CD4-positive, CD25-positive, alpha-beta regulatory T cell (primary cell): ENCODE data around the gene C1orf116. TPM values are rescaled to one million over a fixed set of nuclear protein-coding genes. Genes with fewer than 3 reads are reported as not detected.
A peak's percentile ranks its signal among the peaks of the same experiment; 100 is the strongest.
"Not testable (repeated sequence)": the region's sequence is repeated elsewhere in the genome, so short reads cannot be mapped to it uniquely, and the experiment has no call there.

Source experiments
- ATAC-seq, 2 donors: fragments of 150-1000 bp; cut with Tn5 transposase; one replicate each; pipeline ENCODE4 v1.10.0; 2021; ENCODE audit warnings: low read depth in 2 of 2, moderate number of reproducible peaks in 2 of 2, moderate library complexity in 1 of 2
- DNase-seq, 3 donors: peaks; one replicate each; pipeline versions ENCODE4 v3.0.0 to v3.0.0-alpha.2; 2012 to 2022; ENCODE audit warnings: mixed read lengths in 1 of 3
- H3K27ac ChIP-seq: one replicate; pipeline ENCODE4 v1.7.0; 2013; ENCODE audit warnings: mild to moderate bottlenecking, low read length; ENCODE audit not compliant: insufficient read depth, poor library complexity, severe bottlenecking
- H3K27me3 ChIP-seq: one replicate; pipeline ENCODE4 v1.7.0; 2013; ENCODE audit warnings: low read length; ENCODE audit not compliant: control insufficient read depth, insufficient read depth
- H3K36me3 ChIP-seq: one replicate; pipeline ENCODE4 v1.7.0; 2013; ENCODE audit warnings: mild to moderate bottlenecking, low read length, moderate library complexity; ENCODE audit not compliant: control insufficient read depth, insufficient read depth
- H3K4me1 ChIP-seq: 2 replicates; pipeline ENCODE4 v1.7.0; 2013; ENCODE audit warnings: mild to moderate bottlenecking, low read length; ENCODE audit not compliant: insufficient read depth, control insufficient read depth, poor library complexity, severe bottlenecking
- H3K4me3 ChIP-seq: one replicate; pipeline ENCODE4 v1.7.0; 2013; ENCODE audit warnings: low read depth, mild to moderate bottlenecking, low read length, moderate library complexity
- H3K9me3 ChIP-seq, 2 experiments: 1 replicate in 1 of 2; 2 replicates in 1 of 2; pipeline ENCODE4 v1.7.0; 2013; ENCODE audit warnings: low read length in 2 of 2, mild to moderate bottlenecking in 1 of 2, moderate library complexity in 1 of 2; ENCODE audit not compliant: control insufficient read depth in 2 of 2
- H3K27ac Mint-ChIP-seq, 3 donors: one replicate each; pipeline ENCODE4 v1.8.0; 2020 to 2022; ENCODE audit warnings: mild to moderate bottlenecking in 3 of 3, mixed read lengths in 3 of 3, moderate library complexity in 2 of 3
- H3K27me3 Mint-ChIP-seq: one replicate; pipeline ENCODE4 v1.8.0; 2022; ENCODE audit warnings: mild to moderate bottlenecking, mixed read lengths
- H3K36me3 Mint-ChIP-seq: one replicate; pipeline ENCODE4 v1.8.0; 2020; ENCODE audit warnings: mixed read lengths
- H3K4me1 Mint-ChIP-seq, 4 donors: one replicate each; pipeline ENCODE4 v1.8.0; 2020 to 2022; ENCODE audit warnings: mixed read lengths in 4 of 4, mild to moderate bottlenecking in 1 of 4
- H3K4me3 Mint-ChIP-seq, 4 donors: one replicate each; pipeline ENCODE4 v1.8.0; 2020 to 2022; ENCODE audit warnings: mild to moderate bottlenecking in 4 of 4, mixed read lengths in 4 of 4, moderate library complexity in 3 of 4
- H3K9me3 Mint-ChIP-seq, 7 donors: one replicate each; pipeline ENCODE4 v1.8.0; 2020 to 2022; ENCODE audit warnings: mixed read lengths in 7 of 7, mild to moderate bottlenecking in 3 of 7, moderate library complexity in 2 of 7
- polyA plus RNA-seq, 4 donors: library from polyadenylated mRNA; unstranded; fragments of 300-500 nt; fragmentation: Illumina TruSeq; gene quantifications; one replicate each; pipeline ENCODE4 v1.2.3, GENCODE V29; 2021
- total RNA-seq: library from RNA; stranded (reverse); gene quantifications from one replicate; pipeline ENCODE4 v1.2.3, GENCODE V29; 2022

C1orf116 gene
- total and polyA plus RNA-seq, 5 donors from 2014 or later = 0.32 TPM; not detected in 4

DNA sequence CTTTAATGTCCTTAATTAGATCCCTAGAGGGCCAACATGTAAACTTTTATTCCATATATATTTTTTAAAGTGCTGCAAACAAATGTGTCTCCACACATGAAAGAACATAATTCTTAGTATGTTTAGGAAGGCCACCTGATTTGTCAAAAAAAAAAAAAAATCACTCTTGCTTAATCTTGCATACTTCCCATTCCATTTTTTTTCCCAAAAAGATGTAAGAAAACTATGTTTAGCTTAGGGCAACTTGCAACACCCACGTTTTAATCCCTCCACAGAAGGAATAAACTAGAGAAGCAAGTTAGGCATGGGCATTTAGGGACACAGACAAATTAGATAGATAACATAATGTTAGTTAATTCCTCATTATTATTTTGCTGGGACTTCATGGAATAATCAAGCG is 12.9 kb upstream of the C1orf116 start:
- Histone ChIP-seq H3K36me3 (peaks cover 31% of the 10 kb centered on the region), H3K4me1 (peaks cover 17% of the 10 kb centered on the region), H3K27me3 (no peaks in the 10 kb centered on the region), H3K9me3 (no peaks in the 10 kb centered on the region), H3K4me3 (no peak overlapping the region), H3K27ac (no peak overlapping the region)
- Mint-ChIP-seq H3K9me3 (no peaks in the 10 kb centered on the region), H3K27ac (no peak overlapping the region), H3K4me3 (peak overlapping the region in 1 of 4 donors; percentile 84), H3K27me3 (peaks cover 4% of the 10 kb centered on the region), H3K36me3 (peaks cover 31% of the 10 kb centered on the region), H3K4me1 (peaks cover 49 to 58% (median 52%) of the 10 kb centered on the region in 4 donors)
- DNase-seq = no peak
- no peak for ATAC-seq

DNA sequence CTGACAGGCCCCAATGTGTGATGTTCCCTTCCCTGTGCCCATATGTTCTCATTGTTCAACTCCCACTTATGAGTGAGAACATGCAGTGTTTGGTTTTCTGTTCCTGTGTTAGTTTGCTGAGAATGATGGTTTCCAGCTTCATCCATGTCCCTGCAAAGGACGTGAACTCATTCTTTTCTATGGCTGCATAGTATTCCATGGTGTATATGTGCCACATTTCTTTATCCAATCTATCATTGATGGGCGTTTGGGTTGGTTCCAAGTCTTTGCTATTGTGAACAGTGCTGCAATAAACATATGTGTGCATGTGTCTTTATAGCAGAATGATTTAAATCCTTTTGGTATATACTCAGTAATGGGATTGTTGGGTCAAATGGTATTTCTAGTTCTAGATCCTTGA is 8.8 kb upstream of the C1orf116 start:
- H3K36me3 ChIP-seq, H3K27me3 Mint-ChIP-seq, H3K9me3 ChIP-seq, H3K4me3 ChIP-seq, H3K9me3 Mint-ChIP-seq, H3K4me1 ChIP-seq, H3K4me3 Mint-ChIP-seq, H3K27ac ChIP-seq, ATAC-seq, H3K27ac Mint-ChIP-seq, DNase-seq: not testable (repeated sequence)
- peaks cover 17 to 28% (median 26%) of the 10 kb centered on the region in 4 donors for H3K4me1 Mint-ChIP-seq
- H3K27me3 ChIP-seq = peaks cover 15% of the 10 kb centered on the region
- H3K36me3 Mint-ChIP-seq = peaks cover 21% of the 10 kb centered on the region

DNA sequence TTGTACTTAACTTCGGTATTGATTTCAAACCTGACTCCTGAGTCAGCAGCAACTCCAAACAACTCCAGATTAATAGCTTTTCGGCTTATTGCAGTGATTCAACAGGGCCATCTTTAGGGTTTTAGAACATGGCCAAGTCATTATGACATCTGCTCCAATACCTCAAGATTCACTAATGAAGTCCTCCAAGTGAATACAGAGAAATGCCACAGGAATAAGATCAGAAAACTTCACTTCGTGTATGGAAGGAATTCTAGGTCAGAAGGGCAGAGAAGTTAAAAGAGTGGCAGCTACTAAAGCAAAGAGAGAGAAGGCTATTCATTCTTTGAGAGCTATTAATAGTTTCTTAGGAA is 7.6 kb upstream of the C1orf116 start:
- peaks cover 6 to 19% (median 16%) of the 10 kb centered on the region in 4 donors for H3K4me1 Mint-ChIP-seq

DNA sequence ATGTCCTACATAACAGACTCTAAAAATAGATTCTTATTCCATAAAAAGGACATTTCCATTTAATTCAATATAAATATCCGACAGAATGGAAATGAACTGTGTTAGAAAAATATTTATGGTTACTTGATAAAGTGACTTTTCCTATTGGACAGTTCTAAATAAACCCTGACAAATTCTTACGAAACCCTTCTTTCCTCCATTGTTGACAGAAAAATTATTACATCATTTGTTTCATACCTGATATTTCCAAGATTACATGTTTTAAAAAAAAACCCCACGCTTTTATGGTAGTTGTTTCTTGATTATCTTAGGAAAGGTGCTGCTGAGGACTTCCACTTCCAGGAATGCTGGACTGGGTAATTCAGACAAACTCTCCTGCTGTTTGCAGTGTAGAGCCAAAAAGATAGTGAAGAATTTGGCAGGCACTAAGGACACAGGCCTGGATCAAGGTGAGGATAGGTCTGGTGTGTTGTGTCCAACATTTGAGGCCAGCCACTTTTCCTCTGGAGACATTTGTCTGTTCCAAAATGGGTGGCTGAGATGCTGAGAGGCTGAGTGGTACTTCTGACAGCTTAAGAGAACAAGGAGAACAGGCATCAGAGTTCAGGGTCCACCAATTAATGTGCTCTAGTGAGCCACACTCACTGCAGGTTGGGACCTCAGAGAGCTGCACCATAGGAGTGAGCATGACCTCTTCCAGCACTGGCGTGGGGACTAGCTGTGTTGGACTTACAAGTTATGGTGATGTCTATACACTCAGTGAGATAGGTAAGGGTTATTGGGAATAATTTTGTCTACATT is 7.0 kb upstream of the C1orf116 start:
- H3K27me3 ChIP-seq = peaks cover 19% of the 10 kb centered on the region
- Mint-ChIP-seq H3K4me1 (peaks cover 2 to 13% (median 10%) of the 10 kb centered on the region in 4 donors), H3K9me3 (no peaks in the 10 kb centered on the region), H3K4me3 (no peak overlapping the region), H3K27me3 (peaks cover 8% of the 10 kb centered on the region), H3K27ac (no peak overlapping the region), H3K36me3 (peaks cover 9% of the 10 kb centered on the region)
- no peak overlapping the region for H3K27ac ChIP-seq
- H3K4me3 ChIP-seq = no peak overlapping the region
- H3K9me3 ChIP-seq = no peaks in the 10 kb centered on the region
- DNase-seq (no peak), ATAC-seq (no peak)
- H3K36me3 ChIP-seq = no peaks in the 10 kb centered on the region
- no peaks in the 10 kb centered on the region for H3K4me1 ChIP-seq

More for the DNA sequence above, 7.6 kb upstream of the C1orf116 start:
- Mint-ChIP-seq H3K27me3 (peaks cover 4% of the 10 kb centered on the region), H3K27ac (no peak overlapping the region), H3K9me3 (no peaks in the 10 kb centered on the region), H3K36me3 (peaks cover 15% of the 10 kb centered on the region), H3K4me3 (no peak overlapping the region)
- Histone ChIP-seq H3K27ac (no peak overlapping the region), H3K27me3 (peaks cover 15% of the 10 kb centered on the region), H3K9me3 (no peaks in the 10 kb centered on the region), H3K36me3 (no peaks in the 10 kb centered on the region), H3K4me1 (peaks cover 2% of the 10 kb centered on the region), H3K4me3 (no peak overlapping the region)
- DNase-seq (no peak), ATAC-seq (no peak)

DNA sequence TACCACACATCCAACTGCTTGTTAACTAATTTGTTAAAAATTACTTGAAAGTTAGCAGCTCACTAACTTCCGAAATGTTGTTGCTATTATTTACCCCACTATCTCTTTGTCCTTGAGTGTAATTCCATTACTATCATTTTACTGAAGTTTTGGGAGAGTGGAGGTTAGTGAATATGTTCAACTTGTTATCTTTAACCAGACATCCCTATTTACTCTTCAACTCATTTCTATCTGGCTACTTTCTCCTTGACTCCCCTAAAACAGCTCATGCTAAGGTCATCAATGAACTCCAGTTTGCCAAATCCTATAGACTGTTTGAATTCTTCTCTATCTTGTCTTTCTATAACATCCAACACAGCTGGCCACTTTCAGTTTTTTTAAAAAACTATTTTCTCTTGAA is 4.3 kb upstream of the C1orf116 start:
- Histone ChIP-seq H3K4me1 (no peaks in the 10 kb centered on the region), H3K27ac (no peak overlapping the region), H3K4me3 (no peak overlapping the region), H3K27me3 (peaks cover 31% of the 10 kb centered on the region), H3K9me3 (no peaks in the 10 kb centered on the region), H3K36me3 (no peaks in the 10 kb centered on the region)
- Mint-ChIP-seq H3K27me3 (peaks cover 34% of the 10 kb centered on the region), H3K27ac (no peak overlapping the region), H3K4me3 (no peak overlapping the region), H3K4me1 (no peaks in the 10 kb centered on the region), H3K36me3 (peaks cover 3% of the 10 kb centered on the region), H3K9me3 (peaks cover 0 to 1% (median 0%) of the 10 kb centered on the region in 7 donors)
- ATAC-seq (no peak), DNase-seq (no peak)

DNA sequence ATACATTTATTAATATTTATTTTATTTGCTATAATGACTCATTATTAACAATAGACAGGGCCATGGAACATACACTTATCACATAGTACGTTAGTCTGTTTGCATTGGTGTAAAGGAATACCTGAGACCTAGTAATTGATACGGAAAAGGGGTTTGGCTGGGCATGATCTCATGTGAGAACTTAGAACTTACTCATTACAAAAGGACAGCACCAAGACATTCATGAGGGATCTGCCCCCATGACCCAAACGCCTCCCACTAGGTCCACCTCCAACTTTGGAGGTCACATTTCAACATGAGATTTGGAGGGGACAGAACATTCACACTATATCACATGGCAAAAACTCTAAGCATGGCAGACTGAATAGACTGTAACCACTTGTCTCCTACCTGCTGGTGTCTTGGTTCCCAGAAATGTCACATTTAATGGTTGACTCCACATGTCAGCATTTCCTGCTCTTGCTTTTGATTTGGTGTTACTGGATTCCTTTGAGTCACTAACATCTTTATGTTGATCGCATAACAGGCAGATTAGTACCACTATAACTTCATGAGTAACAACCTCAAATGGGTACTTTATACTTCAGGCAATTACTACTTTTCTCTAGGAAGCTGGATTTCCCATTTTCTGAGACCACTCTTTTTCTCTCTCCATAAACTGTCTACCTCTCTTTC is 3.5 kb upstream of the C1orf116 start:
- DNase-seq (no peak), ATAC-seq (no peak)
- H3K27ac ChIP-seq = no peak overlapping the region
- H3K27ac Mint-ChIP-seq = no peak overlapping the region
- no peaks in the 10 kb centered on the region for H3K4me1 Mint-ChIP-seq
- no peaks in the 10 kb centered on the region for H3K36me3 Mint-ChIP-seq
- no peaks in the 10 kb centered on the region for H3K36me3 ChIP-seq
- peaks cover 42% of the 10 kb centered on the region for H3K27me3 Mint-ChIP-seq
- peaks cover 0 to 1% (median 0%) of the 10 kb centered on the region in 7 donors for H3K9me3 Mint-ChIP-seq
- H3K4me1 ChIP-seq = no peaks in the 10 kb centered on the region
- H3K4me3 Mint-ChIP-seq = no peak overlapping the region
- peaks cover 32% of the 10 kb centered on the region for H3K27me3 ChIP-seq
- no peaks in the 10 kb centered on the region for H3K9me3 ChIP-seq
- no peak overlapping the region for H3K4me3 ChIP-seq

DNA sequence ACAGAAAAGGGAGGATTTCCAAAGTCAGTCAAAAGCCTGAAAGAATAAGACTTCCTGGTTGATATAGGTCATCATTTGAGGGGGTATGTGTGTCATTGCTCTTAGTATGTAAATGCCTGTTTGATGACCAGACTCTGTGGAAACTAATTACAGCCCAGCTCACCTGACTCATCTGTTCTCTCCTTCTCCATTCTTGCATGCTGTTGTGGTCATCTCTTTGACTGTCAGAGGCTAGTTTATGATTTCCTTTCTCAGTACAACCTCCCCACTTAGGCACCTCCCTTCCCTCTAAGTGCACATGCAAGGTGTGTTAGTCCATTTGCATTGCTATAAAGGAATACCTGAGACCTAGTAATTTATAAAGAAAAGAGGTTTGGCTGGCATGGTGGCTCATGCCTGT is 2.4 kb upstream of the C1orf116 start:
- peaks cover 36% of the 10 kb centered on the region for H3K27me3 ChIP-seq
- Mint-ChIP-seq H3K9me3 (peaks cover 0 to 1% (median 0%) of the 10 kb centered on the region in 7 donors), H3K4me3 (no peak overlapping the region), H3K4me1 (no peaks in the 10 kb centered on the region), H3K36me3 (no peaks in the 10 kb centered on the region), H3K27me3 (peaks cover 50% of the 10 kb centered on the region), H3K27ac (no peak overlapping the region)
- no peaks in the 10 kb centered on the region for H3K9me3 ChIP-seq
- no peaks in the 10 kb centered on the region for H3K36me3 ChIP-seq
- ATAC-seq (no peak), DNase-seq (no peak)
- no peak overlapping the region for H3K27ac ChIP-seq
- H3K4me1 ChIP-seq = no peaks in the 10 kb centered on the region
- H3K4me3 ChIP-seq = no peak overlapping the region
